HG03439 (cell line): ENCODE results near the gene ULK2.
"Not testable (repeated sequence)": the region's sequence is repeated elsewhere in the genome, so short reads cannot be mapped to it uniquely, and the experiment has no call there.

Experiments used
- ATAC-seq: cut with Tn5 transposase; IDR thresholded peaks from one replicate; pipeline ENCODE4 v1.9.1; 2021; ENCODE audit warnings: mild to moderate bottlenecking, moderate library complexity; ENCODE audit not compliant: unreplicated experiment

ULK2 gene

DNA sequence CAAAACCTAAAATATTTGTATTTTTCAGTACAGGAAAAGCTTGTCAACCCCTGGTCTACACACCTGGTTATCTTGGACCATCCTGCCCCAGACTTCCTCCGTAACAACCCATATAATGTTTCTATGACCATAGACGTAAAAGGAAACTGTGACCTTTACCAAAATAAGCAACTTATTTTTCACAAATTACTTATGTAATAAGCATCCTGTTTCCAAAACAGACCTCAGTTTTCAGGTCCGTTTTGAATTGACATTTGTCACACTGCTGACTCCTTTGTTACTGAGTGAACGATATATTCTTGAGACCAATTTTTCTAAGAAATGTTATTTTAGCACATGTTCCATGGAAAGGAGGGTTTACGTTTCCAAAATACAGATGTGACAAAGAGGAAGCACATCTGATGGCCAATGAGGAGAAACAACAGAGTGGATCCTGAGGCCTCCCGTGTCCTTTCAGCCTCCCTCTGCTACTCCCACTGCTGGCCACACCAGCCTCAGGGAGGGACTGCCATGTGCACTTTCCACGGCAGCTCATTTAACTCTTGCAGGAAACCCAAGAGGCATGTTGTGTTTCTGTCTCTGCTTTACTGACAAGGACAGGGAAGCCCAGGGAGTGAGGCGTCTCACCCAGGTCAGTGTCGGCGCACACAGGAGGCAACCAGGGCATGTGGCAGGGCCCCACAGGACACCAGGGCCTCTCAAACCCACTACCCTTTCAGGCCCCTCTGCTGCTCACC lies 99.5 kb downstream of the ULK2 start:
- ATAC-seq: no peak

- ATAC-seq: no peak
Observed at GRCh38 chr17:19766421-19767270, 101.1 kb downstream of the ULK2 start.

GRCh38 chr17:19766016-19766415 lies 101.7 kb downstream of the ULK2 start:
- ATAC-seq: no peak

DNA sequence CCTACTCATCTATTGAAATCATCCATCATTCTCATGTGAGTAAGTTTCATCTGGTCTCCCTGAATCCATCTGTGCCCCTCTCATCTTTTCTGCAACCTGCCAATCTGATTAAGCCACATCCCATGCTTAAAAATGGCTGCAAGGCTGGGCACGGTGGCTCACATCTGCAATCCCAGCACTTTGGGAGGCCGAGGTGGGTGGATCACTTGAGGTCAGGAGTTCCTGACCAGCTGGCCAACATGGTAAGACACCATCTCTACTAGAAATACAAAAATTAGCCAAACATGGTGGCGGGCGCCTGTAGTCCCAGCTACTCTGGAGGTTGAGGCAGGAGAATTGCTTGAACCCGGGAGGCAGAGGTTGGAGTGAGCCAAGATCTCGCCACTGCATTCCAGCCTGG lies 103.7 kb downstream of the ULK2 start:
- ATAC-seq: not testable (repeated sequence)

- ATAC-seq: no peak
Observed at GRCh38 chr17:19763416-19763815, 104.3 kb downstream of the ULK2 start.

GRCh38 chr17:19762515-19762961 lies 105.2 kb downstream of the ULK2 start:
- ATAC-seq: no peak

GRCh38 chr17:19760746-19761145 lies 107.0 kb downstream of the ULK2 start:
- ATAC-seq: no peak

GRCh38 chr17:19759568-19760549 lies 107.9 kb downstream of the ULK2 start:
- ATAC-seq: no peak

GRCh38 chr17:19757536-19758180 lies 110.1 kb downstream of the ULK2 start:
- ATAC-seq: no peak

DNA sequence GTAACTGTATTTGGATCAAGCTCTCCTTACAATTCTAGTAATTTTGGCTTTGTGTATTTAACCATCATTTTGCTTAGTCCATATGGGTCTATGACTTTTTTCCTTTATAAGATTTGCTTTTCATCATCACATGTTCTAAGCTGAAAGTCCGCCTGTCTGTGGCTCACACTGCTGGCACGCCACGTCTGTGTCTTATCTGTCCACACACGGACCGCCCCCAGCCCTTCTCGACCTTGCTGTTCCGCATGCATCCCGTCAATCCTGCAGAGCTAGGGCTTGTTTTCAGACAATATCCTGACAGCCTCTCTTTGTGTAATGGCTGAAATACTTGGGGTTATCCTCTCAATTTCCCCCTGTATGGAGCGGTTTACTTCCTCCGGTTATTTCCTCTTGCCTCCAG lies 111.2 kb downstream of the ULK2 start:
- ATAC-seq: no peak

GRCh38 chr17:19755821-19756510 lies 111.8 kb downstream of the ULK2 start:
- no peak for ATAC-seq

DNA sequence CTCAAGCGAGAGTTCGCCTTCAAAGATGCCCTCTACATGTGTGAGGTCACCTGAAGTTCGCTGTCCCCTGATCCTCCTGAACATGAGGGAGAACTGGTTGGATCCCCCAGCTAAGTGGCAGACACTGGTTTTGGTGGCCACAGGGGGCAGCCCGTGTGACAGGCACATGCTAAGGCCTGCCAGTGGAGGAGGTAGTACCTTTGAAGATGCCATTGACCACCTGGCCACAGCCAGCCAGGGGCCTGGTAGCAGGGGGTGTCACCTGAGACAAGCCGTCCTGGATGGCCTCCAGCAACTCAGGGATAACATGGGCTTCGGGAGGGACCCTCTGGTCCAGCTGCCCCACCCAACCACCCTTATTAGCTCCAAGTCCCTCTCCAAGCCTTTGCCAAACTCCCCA lies 112.3 kb downstream of the ULK2 start:
- no peak for ATAC-seq

GRCh38 chr17:19753661-19754463 lies 113.9 kb downstream of the ULK2 start:
- ATAC-seq: no peak

DNA sequence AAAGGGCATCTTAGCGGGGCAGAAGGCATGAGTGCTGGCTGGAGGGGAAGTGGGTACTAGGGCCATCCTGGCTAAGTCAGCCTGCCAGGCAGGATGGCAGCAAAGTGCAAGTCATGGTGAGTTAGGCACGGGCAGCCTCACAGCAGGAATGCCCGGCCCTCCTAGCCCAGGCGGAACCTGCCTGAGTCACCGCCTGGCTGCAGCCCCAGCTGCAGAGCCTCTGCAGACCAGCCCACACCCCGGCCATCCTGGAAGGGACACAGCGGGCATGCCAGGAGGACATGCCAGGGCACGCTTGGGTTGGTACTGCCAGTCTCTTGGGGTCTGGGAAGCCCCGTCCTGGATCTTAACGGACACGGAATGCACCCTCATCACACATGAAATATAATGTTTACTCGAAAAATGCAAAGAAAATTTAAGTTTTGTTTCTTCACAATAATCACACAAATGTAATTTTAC lies 114.7 kb downstream of the ULK2 start:
- no peak for ATAC-seq

GRCh38 chr17:19752216-19753050 lies 115.3 kb downstream of the ULK2 start:
- no peak for ATAC-seq

DNA sequence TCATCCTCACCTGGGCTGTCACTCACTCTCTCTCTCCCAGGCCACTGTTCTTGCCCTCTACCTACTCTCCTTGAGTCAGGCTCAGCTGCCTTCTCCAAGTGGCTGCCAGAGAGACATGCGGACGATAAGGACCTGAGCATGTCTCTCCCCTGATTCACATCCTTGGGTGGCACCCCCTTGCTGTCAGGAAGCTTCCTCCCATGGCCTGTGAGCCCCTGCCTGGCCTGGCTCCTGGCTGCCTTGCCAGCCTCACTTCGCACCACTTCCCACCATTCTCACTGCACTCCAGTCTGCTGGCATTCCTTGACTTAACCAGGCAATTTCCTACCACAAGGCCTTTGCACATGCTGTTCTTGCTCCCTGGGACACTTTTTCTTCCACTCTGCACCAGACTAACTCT lies 116.9 kb downstream of the ULK2 start:
- no peak for ATAC-seq

DNA sequence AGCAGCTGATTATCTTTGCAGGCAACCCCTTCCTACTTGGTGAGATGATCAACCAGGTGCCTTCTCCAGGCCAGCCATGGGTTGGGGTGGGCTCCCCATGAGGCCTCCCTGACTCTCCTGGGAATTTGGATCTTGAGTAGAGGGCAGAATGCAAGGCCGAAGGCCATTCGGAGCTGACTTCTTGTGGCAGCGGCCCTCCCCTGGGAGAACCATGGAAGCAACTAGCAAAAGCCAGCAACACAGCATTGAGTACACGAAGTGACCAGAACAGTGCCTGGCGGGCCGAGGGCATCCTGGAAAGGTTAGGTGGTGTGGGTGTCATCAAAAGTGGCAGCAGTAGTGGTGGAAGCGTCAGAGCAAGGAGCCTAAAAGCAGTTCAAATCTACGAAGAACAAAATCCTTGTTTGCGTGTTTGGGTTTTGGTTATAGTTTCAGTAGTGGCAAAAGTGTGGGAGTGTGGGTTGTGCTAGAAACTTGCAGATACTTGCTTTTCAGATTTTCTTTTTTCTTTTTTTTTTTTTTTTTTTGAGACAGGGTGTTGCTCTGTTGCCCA lies 117.6 kb downstream of the ULK2 start:
- no peak for ATAC-seq

GRCh38 chr17:19748807-19749193 lies 118.9 kb downstream of the ULK2 start:
- ATAC-seq: no peak
